H1 (cell line): ENCODE results near the gene CPZ. TPM values are rescaled to one million over a fixed set of nuclear protein-coding genes. Genes with fewer than 3 reads are reported as not detected.

Experiments
- CTCF ChIA-PET: fragments of 300-600 bp; sonication (Branson Sonifier 250); formaldehyde crosslinking; loops from one replicate; lab custom pipeline; 2021; ENCODE audit not compliant: partially characterized antibody; lab: Charles Lee
- POLR2A ChIA-PET: fragments of 300-600 bp; sonication (Branson Sonifier 250); formaldehyde crosslinking; loops from one replicate; lab custom pipeline; 2021; ENCODE audit warnings: inconsistent platforms; ENCODE audit not compliant: partially characterized antibody; lab: Charles Lee
- DNase-seq, 2 experiments: peaks; one replicate each; pipeline versions ENCODE4 v3.0.0 to v3.0.0-alpha.2; 2010 to 2022; ENCODE audit warnings: low spot score in 2 of 2, low read depth in 1 of 2, mixed read lengths in 1 of 2
- FAIRE-seq: peaks from 2 replicates; lab custom pipeline; 2011; peaks lifted over from hg19 to GRCh38; lab: Jason Lieb, UNC
- H2AFZ ChIP-seq: 2 replicates; pipeline ENCODE4 v1.8.1; 2012; ENCODE audit warnings: low read length, inconsistent platforms
- H2AK5ac ChIP-seq: 2 replicates; pipeline ENCODE4 v1.6.1; 2013; ENCODE audit warnings: low read depth, low read length
- H2BK120ac ChIP-seq: replicated peaks from 2 replicates; pipeline ENCODE3; 2013; ENCODE audit warnings: low read depth, low read length, inconsistent platforms
- H2BK12ac ChIP-seq: 2 replicates; pipeline ENCODE4 v1.6.1; 2013; ENCODE audit warnings: low read depth, low read length
- H2BK15ac ChIP-seq: 2 replicates; pipeline ENCODE4 v1.6.1; 2013; ENCODE audit warnings: low read length
- H2BK20ac ChIP-seq: 2 replicates; pipeline ENCODE4 v1.6.1; 2013; ENCODE audit warnings: low read length
- H2BK5ac ChIP-seq: 2 replicates; pipeline ENCODE4 v1.6.1; 2013; ENCODE audit warnings: low read depth, low read length
- H3K14ac ChIP-seq: 2 replicates; pipeline ENCODE4 v1.6.1; 2013; ENCODE audit warnings: inconsistent platforms; ENCODE audit not compliant: insufficient read length
- H3K18ac ChIP-seq: 2 replicates; pipeline ENCODE4 v1.6.1; 2013; ENCODE audit warnings: low read length; ENCODE audit errors: extremely low read depth
- H3K23ac ChIP-seq: 2 replicates; pipeline ENCODE4 v1.6.1; 2013; ENCODE audit warnings: inconsistent platforms; ENCODE audit not compliant: insufficient read length
- H3K23me2 ChIP-seq: 2 replicates; pipeline ENCODE4 v1.6.1; 2013; ENCODE audit warnings: low read depth, low read length
- H3K27ac ChIP-seq: 2 replicates; pipeline ENCODE4 v1.6.1; 2011; ENCODE audit warnings: low read depth, low read length, inconsistent platforms
- H3K27me3 ChIP-seq, 4 experiments: replicated peaks in 1 of 4; 1 replicate in 1 of 4; 2 replicates in 3 of 4; pipeline versions ENCODE4 v1.6.1 to v1.8.1; 2011 to 2013; ENCODE audit warnings: low read length in 3 of 4, mild to moderate bottlenecking in 3 of 4, inconsistent platforms in 2 of 4, mixed read lengths in 2 of 4, moderate library complexity in 1 of 4; ENCODE audit not compliant: control insufficient read depth in 3 of 4, insufficient read depth in 3 of 4; ENCODE audit errors: extremely low read depth in 1 of 4
- H3K36me3 ChIP-seq, 4 experiments: 2 replicates each; pipeline versions ENCODE4 v1.6.1 to v1.8.1; 2011 to 2013; ENCODE audit warnings: mild to moderate bottlenecking in 4 of 4, low read length in 3 of 4, moderate library complexity in 2 of 4, control low read depth in 1 of 4, inconsistent platforms in 1 of 4; ENCODE audit not compliant: insufficient read depth in 4 of 4, control insufficient read depth in 2 of 4
- H3K4ac ChIP-seq: replicated peaks from 2 replicates; pipeline ENCODE3; 2013; ENCODE audit warnings: low read length, low read depth, mixed read lengths, inconsistent platforms; ENCODE audit not compliant: insufficient read length
- H3K4me1 ChIP-seq, 4 experiments: replicated peaks in 1 of 4; 1 replicate in 1 of 4; 2 replicates in 3 of 4; pipeline versions ENCODE4 v1.6.1 to v1.8.1; 2011 to 2013; ENCODE audit warnings: low read length in 3 of 4, inconsistent platforms in 2 of 4, mixed read lengths in 1 of 4; ENCODE audit not compliant: insufficient read depth in 4 of 4, control insufficient read depth in 3 of 4
- H3K4me2 ChIP-seq, 2 experiments: 2 replicates each; pipeline versions ENCODE4 v1.6.1 to v1.8.1; 2011 to 2013; ENCODE audit warnings: low read depth in 2 of 2, low read length in 2 of 2, control low read depth in 1 of 2, inconsistent platforms in 1 of 2, mild to moderate bottlenecking in 1 of 2; ENCODE audit not compliant: insufficient read depth in 1 of 2
- H3K4me3 ChIP-seq, 4 experiments: fragments of 200-600, 300-600 bp in 1 of 4; sonication (generic), shearing (Covaris generic), sonication (Bioruptor Twin) in 1 of 4; 2 replicates each; pipeline versions ENCODE4 v1.5.1 to v1.8.1; 2011 to 2016; ENCODE audit warnings: low read length in 4 of 4, low read depth in 3 of 4, control low read depth in 2 of 4, inconsistent platforms in 2 of 4, mild to moderate bottlenecking in 2 of 4, mixed read lengths in 1 of 4, moderate library complexity in 1 of 4; ENCODE audit not compliant: insufficient read depth in 2 of 4; ENCODE audit errors: extremely low read depth in 1 of 4
- H3K56ac ChIP-seq: replicated peaks from 2 replicates; pipeline ENCODE3; 2013; ENCODE audit warnings: low read depth, mild to moderate bottlenecking, mixed read lengths, low read length, inconsistent platforms; ENCODE audit not compliant: insufficient read length
- H3K79me1 ChIP-seq: 2 replicates; pipeline ENCODE4 v1.6.1; 2013; ENCODE audit warnings: low read depth, low read length, control low read depth
- H3K79me2 ChIP-seq, 2 experiments: 2 replicates each; pipeline versions ENCODE4 v1.6.1 to v1.8.1; 2012 to 2013; ENCODE audit warnings: low read length in 2 of 2, mild to moderate bottlenecking in 2 of 2, inconsistent platforms in 1 of 2; ENCODE audit not compliant: insufficient read depth in 2 of 2, control insufficient read depth in 1 of 2
- H3K9ac ChIP-seq, 4 experiments: replicated peaks in 1 of 4; 1 replicate in 1 of 4; 2 replicates in 3 of 4; pipeline versions ENCODE4 v1.6.1 to v1.8.1; 2011 to 2013; ENCODE audit warnings: low read depth in 3 of 4, low read length in 3 of 4, control low read depth in 2 of 4, mild to moderate bottlenecking in 2 of 4, moderate library complexity in 2 of 4, inconsistent platforms in 1 of 4; ENCODE audit errors: extremely low read depth in 1 of 4
- H3K9me3 ChIP-seq, 2 experiments: 2 replicates each; pipeline versions ENCODE4 v1.6.1 to v1.8.1; 2012 to 2013; ENCODE audit warnings: mild to moderate bottlenecking in 2 of 2, moderate library complexity in 2 of 2, control low read depth in 1 of 2, inconsistent platforms in 1 of 2, low read depth in 1 of 2, low read length in 1 of 2, mixed read lengths in 1 of 2; ENCODE audit not compliant: insufficient read depth in 2 of 2
- H4K20me1 ChIP-seq, 2 experiments: replicated peaks in 1 of 2; 2 replicates each; pipeline versions ENCODE3 to v1.8.1; 2011 to 2013; ENCODE audit warnings: inconsistent platforms in 2 of 2, low read length in 2 of 2, mild to moderate bottlenecking in 1 of 2; ENCODE audit not compliant: insufficient read depth in 2 of 2, control insufficient read depth in 1 of 2
- H4K5ac ChIP-seq: 2 replicates; pipeline ENCODE4 v1.6.1; 2013; ENCODE audit warnings: low read length, low read depth, mixed read lengths, inconsistent platforms; ENCODE audit not compliant: insufficient read length
- H4K8ac ChIP-seq: 2 replicates; pipeline ENCODE4 v1.8.0; 2013; ENCODE audit warnings: mild to moderate bottlenecking, moderate library complexity, low read length, inconsistent platforms; ENCODE audit not compliant: insufficient read depth; ENCODE audit errors: extremely low read depth
- H4K91ac ChIP-seq: replicated peaks from 2 replicates; pipeline ENCODE3; 2013; ENCODE audit warnings: low read length, mixed read lengths, inconsistent platforms; ENCODE audit not compliant: insufficient read length
- CTBP2 ChIP-seq: IDR thresholded peaks from 2 replicates; pipeline ENCODE4 v1.7.0; 2011; ENCODE audit warnings: borderline replicate concordance, mild to moderate bottlenecking, moderate library complexity, mixed read lengths, low read length; ENCODE audit not compliant: insufficient read depth, insufficient read length
- RBBP5 ChIP-seq: IDR thresholded peaks from 2 replicates; pipeline ENCODE4 v1.7.1; 2012; ENCODE audit warnings: low read depth, mild to moderate bottlenecking, inconsistent platforms, low read length, moderate library complexity, borderline replicate concordance
- WGBS, 2 experiments: shearing (Covaris generic) in 1 of 2; methylation state at CpG; one replicate each; pipeline versions ENCODE4 v1.1.6 to v1.1.7; 2013 to 2015; ENCODE audit warnings: low lambda C conversion rate in 2 of 2, mixed read lengths in 2 of 2, inconsistent platforms in 1 of 2, low coverage in 1 of 2, missing lambda C conversion rate in 1 of 2; ENCODE audit not compliant: insufficient replicate concordance in 2 of 2, insufficient coverage in 1 of 2, insufficient read length in 1 of 2; ENCODE audit errors: extremely low coverage in 1 of 2, missing lambda C conversion rate in 1 of 2; 5-methylcytosine and 5-hydroxymethylcytosine counted together
- polyA plus RNA-seq, 7 experiments: library from polyadenylated mRNA; depleted of rRNA in 3 of 7; stranded (reverse) in 5 of 7; unstranded in 2 of 7; fragments of >200 nt in 5 of 7; fragments of 200-250 nt in 2 of 7; gene quantifications; 1 replicate in 5 of 7; 2 replicates in 1 of 7; 4 replicates in 1 of 7; pipeline versions ENCODE4 v1.2.1 to v1.2.3, GENCODE V29; 2011 to 2013; ENCODE audit warnings: missing spikeins in 2 of 7, mixed read lengths in 2 of 7
- total RNA-seq: library from RNA; stranded (reverse); fragmentation: NEBNext Ultra II Directional; extraction: Animal tissue kit (Norgen Biotek cat#: 25700); gene quantifications from 2 replicates; pipeline ENCODE4 v1.2.1, GENCODE V29; 2021

CPZ gene
- total and polyA plus RNA-seq, 2 of the 8 experiments (the other 6 are each of a cell fraction or from before 2014, with no cell fraction given): 28.8 to 40.7 TPM

- H3K79me1 ChIP-seq: peaks cover 11% of the 10 kb centered on the region
- no peak overlapping the region for H3K4me3 ChIP-seq
- H3K56ac ChIP-seq: no peak overlapping the region
- peaks cover 0 to 20% of the 10 kb centered on the region in 2 experiments; a peak in 1 of 4 replicates for H3K79me2 ChIP-seq
- H3K4me1 ChIP-seq: peaks cover 0 to 16% (median 12%) of the 10 kb centered on the region in 4 experiments; a peak in 6 of 7 replicates
- no peak overlapping the region for H4K91ac ChIP-seq
- no peak overlapping the region for H2BK120ac ChIP-seq
- H2BK15ac ChIP-seq: no peak overlapping the region
- WGBS, 2 experiments: 95% methylated on average over 13 of the region's 13 CpGs; no CpG with 5 or more reads in 1 of the 2 experiments
- H3K18ac ChIP-seq: no peak overlapping the region
- H3K27ac ChIP-seq: no peak overlapping the region
- H2AFZ ChIP-seq: no peak overlapping the region
- H4K20me1 ChIP-seq: peaks cover 10 to 26% of the 10 kb centered on the region in 2 experiments
- no peak overlapping the region for H2BK12ac ChIP-seq
- no peak for FAIRE-seq
- H2AK5ac ChIP-seq: no peak overlapping the region
- CTCF ChIA-PET: interaction anchor here (0.6 to 3.5 kb wide), 13 partner anchors 9 to 143 kb away, joined by 3 to 34 read pairs (median 3); no protein-coding TSS in a partner anchor
- no peaks in the 10 kb centered on the region for H3K9me3 ChIP-seq
- H3K27me3 ChIP-seq: 0 out of 7 replicates have a peak, but pooled peaks cover 0 to 3% (median 0%) of the 10 kb centered on the region in 4 experiments
- H3K36me3 ChIP-seq: peaks cover 0 to 7% (median 5%) of the 10 kb centered on the region in 4 experiments; a peak in 4 of 8 replicates
- DNase-seq: no peak
- H3K14ac ChIP-seq: no peak overlapping the region
- H3K4ac ChIP-seq: no peak overlapping the region
- no peak overlapping the region for H2BK5ac ChIP-seq
- peaks cover 11% of the 10 kb centered on the region; the same call in 1 of the 2 replicates for H3K23me2 ChIP-seq
- no peak overlapping the region for H4K5ac ChIP-seq
- no peak overlapping the region for H3K23ac ChIP-seq
- no peak overlapping the region for H4K8ac ChIP-seq
- POLR2A ChIA-PET: interaction anchor here (1.0 to 1.2 kb wide), 2 partner anchors 8 to 10 kb away, joined by 3 to 6 read pairs; no protein-coding TSS in a partner anchor
- no peak overlapping the region for H2BK20ac ChIP-seq
- TF ChIP-seq RBBP5 (no peak), CTBP2 (no peak)
- H3K4me2 ChIP-seq: no peak overlapping the region
- H3K9ac ChIP-seq: no peak overlapping the region
These were observed 4.8 kb downstream of the CPZ start for GRCh38 chr4:8597319-8597718.
